Endothelial cell of umbilical vein (primary cell): ENCODE results near the gene SMAD7. TPM values are rescaled to one million over a fixed set of nuclear protein-coding genes. Genes with fewer than 3 reads are reported as not detected.

Source experiments
- BruUV-seq: library from RNA; stranded (reverse); fragments of 400-500 nt; replicated peaks from 2 replicates; lab custom pipeline; 2021; lab: Mats Ljungman, UMichigan
- CTCF ChIA-PET: fragments of 300-600, 350-600 bp; sonication (Branson Sonifier 250); formaldehyde crosslinking; loops from one replicate; lab custom pipeline; 2021; ENCODE audit warnings: antibody characterized with exemption, inconsistent platforms; lab: Charles Lee
- POLR2A ChIA-PET: fragments of 300-600, 350-600 bp; sonication (Branson Sonifier 250); formaldehyde crosslinking; loops from one replicate; lab custom pipeline; 2021; ENCODE audit warnings: antibody characterized with exemption, inconsistent platforms; lab: Charles Lee
- DNase-seq: peaks from one replicate; pipeline ENCODE4 v3.0.0-alpha.2; 2011; ENCODE audit warnings: low read depth, low spot score
- FAIRE-seq: peaks from 2 replicates; lab custom pipeline; 2011; peaks lifted over from hg19 to GRCh38; lab: Jason Lieb, UNC
- H2AFZ ChIP-seq: 2 replicates; pipeline ENCODE4 v1.6.0; 2012; ENCODE audit warnings: low read depth, low read length, control low read depth, inconsistent platforms
- H3K27ac ChIP-seq: 2 replicates; pipeline ENCODE4 v1.5.1; 2011; ENCODE audit warnings: low read depth, mild to moderate bottlenecking, control low read depth, low read length, moderate library complexity; ENCODE audit not compliant: insufficient read depth
- H3K27me3 ChIP-seq, 2 experiments: 2 replicates each; pipeline versions ENCODE4 v1.6.0 to v1.6.1; 2011; ENCODE audit warnings: low read length in 2 of 2, mixed read lengths in 1 of 2; ENCODE audit not compliant: control insufficient read depth in 2 of 2, insufficient read depth in 2 of 2
- H3K36me3 ChIP-seq, 2 experiments: 2 replicates in 1 of 2; 3 replicates in 1 of 2; pipeline ENCODE4 v1.5.1; 2011; ENCODE audit warnings: low read length in 2 of 2, mild to moderate bottlenecking in 1 of 2, moderate library complexity in 1 of 2; ENCODE audit not compliant: control insufficient read depth in 2 of 2, insufficient read depth in 2 of 2; ENCODE audit errors: extremely low read depth in 1 of 2
- H3K4me1 ChIP-seq: 3 replicates; pipeline ENCODE4 v1.5.1; 2011; ENCODE audit warnings: mild to moderate bottlenecking, low read length; ENCODE audit not compliant: control insufficient read depth, insufficient read depth; ENCODE audit errors: extremely low read depth
- H3K4me2 ChIP-seq: 2 replicates; pipeline ENCODE4 v1.6.1; 2011; ENCODE audit warnings: low read length, control low read depth, mixed read lengths; ENCODE audit not compliant: insufficient read depth
- H3K4me3 ChIP-seq, 3 experiments: fragments of 200-600 bp in 1 of 3; sonication (generic), shearing (Covaris generic) in 1 of 3; replicated peaks in 1 of 3; 2 replicates each; pipeline ENCODE4 v1.5.1; 2011 to 2016; ENCODE audit warnings: control low read depth in 3 of 3, low read length in 3 of 3, mild to moderate bottlenecking in 2 of 3, inconsistent platforms in 1 of 3, low read depth in 1 of 3, moderate library complexity in 1 of 3; ENCODE audit not compliant: insufficient read depth in 1 of 3
- H3K79me2 ChIP-seq: 2 replicates; pipeline ENCODE4 v1.6.0; 2012; ENCODE audit warnings: low read length, inconsistent platforms; ENCODE audit not compliant: control insufficient read depth, insufficient read depth
- H3K9ac ChIP-seq: replicated peaks from 2 replicates; pipeline ENCODE3; 2011; ENCODE audit warnings: low read length, control low read depth; ENCODE audit not compliant: insufficient read depth; ENCODE audit errors: extremely low read depth
- H3K9me1 ChIP-seq: replicated peaks from 3 replicates; pipeline ENCODE4 v1.6.0; 2011; ENCODE audit warnings: mild to moderate bottlenecking, low read length; ENCODE audit not compliant: control insufficient read depth, insufficient read depth; ENCODE audit errors: extremely low read depth
- H3K9me3 ChIP-seq: replicated peaks from 2 replicates; pipeline ENCODE4 v1.5.1; 2012; ENCODE audit warnings: low read length, inconsistent platforms; ENCODE audit not compliant: control insufficient read depth, insufficient read depth
- H4K20me1 ChIP-seq: replicated peaks from 2 replicates; pipeline ENCODE3; 2011; ENCODE audit warnings: mild to moderate bottlenecking, low read length; ENCODE audit not compliant: control insufficient read depth, insufficient read depth; ENCODE audit errors: extremely low read depth
- EZH2 ChIP-seq: IDR thresholded peaks from 2 replicates; pipeline ENCODE4 v1.6.1; 2012; ENCODE audit warnings: borderline replicate concordance, low read depth, mild to moderate bottlenecking, moderate library complexity, low read length, inconsistent platforms; ENCODE audit not compliant: severe bottlenecking
- FOS ChIP-seq: IDR thresholded peaks from 2 replicates; pipeline ENCODE4 v1.6.1; 2011; ENCODE audit warnings: mild to moderate bottlenecking, low read length, moderate library complexity, borderline replicate concordance; ENCODE audit not compliant: insufficient read depth
- GATA2 ChIP-seq: IDR thresholded peaks from 2 replicates; pipeline ENCODE4 v1.7.0; 2011; ENCODE audit warnings: low read depth, mild to moderate bottlenecking, moderate library complexity, mixed read lengths, low read length; ENCODE audit not compliant: insufficient read length, insufficient read depth
- JUN ChIP-seq: IDR thresholded peaks from 2 replicates; pipeline ENCODE4 v1.6.1; 2011; ENCODE audit warnings: borderline replicate concordance, low read depth; ENCODE audit not compliant: insufficient read length, insufficient read depth
- MAX ChIP-seq: IDR thresholded peaks from 2 replicates; pipeline ENCODE4 v1.6.1; 2011; ENCODE audit not compliant: insufficient read depth, insufficient read length
- MYC ChIP-seq: IDR thresholded peaks from one replicate; pipeline ENCODE4 v1.6.1; 2011; ENCODE audit warnings: mild to moderate bottlenecking, low read depth, low read length
- POLR2A ChIP-seq: IDR thresholded peaks from 2 replicates; pipeline ENCODE4 v1.6.1; 2012; ENCODE audit warnings: low read depth, mild to moderate bottlenecking, control low read depth, low read length
- POLR2AphosphoS5 ChIP-seq: IDR thresholded peaks from 2 replicates; pipeline ENCODE4 v1.6.1; 2012; ENCODE audit warnings: low read depth, mild to moderate bottlenecking, control low read depth, low read length, moderate library complexity; ENCODE audit not compliant: insufficient read depth
- dilution Hi-C: fragments of 300-500 bp; cut with MboI; formaldehyde crosslinking; loops from one replicate; pipeline ENCODE4 v1.15.0; 2019; ENCODE audit warnings: low sequenced_read_pairs; ENCODE audit not compliant: extremely low pct_ligation_motif_present
- intact Hi-C: fragments of 100-400 bp; cut with micrococcal nuclease; formaldehyde crosslinking; loops from one replicate; pipeline ENCODE4 v1.10.0; 2022
- polyA plus RNA-seq, 4 experiments: library from polyadenylated mRNA; depleted of rRNA in 3 of 4; stranded (reverse) in 3 of 4; unstranded in 1 of 4; fragments of >200 nt; gene quantifications; 2 replicates each; pipeline versions ENCODE4 v1.2.1 to v1.2.3, GENCODE V29; 2011 to 2012; ENCODE audit warnings: missing spikeins in 1 of 4
- total RNA-seq: library from RNA; stranded (reverse); gene quantifications from 2 replicates; pipeline ENCODE4 v1.2.3, GENCODE V29; 2021
- TF ChIP-seq, protein P1 (sequence below), 2 donors: IDR thresholded peaks; 1 replicate in 1 of 2; 2 replicates in 1 of 2; pipeline ENCODE4 v1.5.1; 2011; ENCODE audit warnings: low read length in 2 of 2, mild to moderate bottlenecking in 2 of 2, moderate library complexity in 2 of 2, control low read depth in 1 of 2, inconsistent platforms in 1 of 2, low read depth in 1 of 2; ENCODE audit not compliant: insufficient read depth in 1 of 2; ENCODE audit errors: extremely low read depth in 1 of 2

SMAD7 gene
- total and polyA plus RNA-seq, 2 donors (not counting 3 experiments of a cell fraction or from before 2014, with no cell fraction given): 3.6 to 8.0 TPM

- H3K4me2 ChIP-seq: no peak overlapping the region
- ChIA-PET CTCF (interaction anchor here (1.1 kb wide), 1 partner anchor 25 kb away, joined by 3 read pairs; no protein-coding TSS in a partner anchor), POLR2A (no interaction called here)
- no peak overlapping the region for H3K4me3 ChIP-seq
- dilution Hi-C loops (no loop called here), intact Hi-C loops (no loop called here)
- no peaks in the 10 kb centered on the region for H3K27me3 ChIP-seq
- no peaks in the 10 kb centered on the region for H4K20me1 ChIP-seq
- H3K27ac ChIP-seq: no peak overlapping the region
- FAIRE-seq (no peak), DNase-seq (no peak)
- H3K36me3 ChIP-seq: no peaks in the 10 kb centered on the region
- no peaks in the 10 kb centered on the region for H3K9me1 ChIP-seq
- no TSS peak for BruUV-seq
- TF ChIP-seq MYC (no peak), MAX (no peak), EZH2 (no peak), FOS (no peak), JUN (no peak), GATA2 (no peak), POLR2A (no peak), POLR2AphosphoS5 (no peak)
- TF ChIP-seq, protein P1, sequence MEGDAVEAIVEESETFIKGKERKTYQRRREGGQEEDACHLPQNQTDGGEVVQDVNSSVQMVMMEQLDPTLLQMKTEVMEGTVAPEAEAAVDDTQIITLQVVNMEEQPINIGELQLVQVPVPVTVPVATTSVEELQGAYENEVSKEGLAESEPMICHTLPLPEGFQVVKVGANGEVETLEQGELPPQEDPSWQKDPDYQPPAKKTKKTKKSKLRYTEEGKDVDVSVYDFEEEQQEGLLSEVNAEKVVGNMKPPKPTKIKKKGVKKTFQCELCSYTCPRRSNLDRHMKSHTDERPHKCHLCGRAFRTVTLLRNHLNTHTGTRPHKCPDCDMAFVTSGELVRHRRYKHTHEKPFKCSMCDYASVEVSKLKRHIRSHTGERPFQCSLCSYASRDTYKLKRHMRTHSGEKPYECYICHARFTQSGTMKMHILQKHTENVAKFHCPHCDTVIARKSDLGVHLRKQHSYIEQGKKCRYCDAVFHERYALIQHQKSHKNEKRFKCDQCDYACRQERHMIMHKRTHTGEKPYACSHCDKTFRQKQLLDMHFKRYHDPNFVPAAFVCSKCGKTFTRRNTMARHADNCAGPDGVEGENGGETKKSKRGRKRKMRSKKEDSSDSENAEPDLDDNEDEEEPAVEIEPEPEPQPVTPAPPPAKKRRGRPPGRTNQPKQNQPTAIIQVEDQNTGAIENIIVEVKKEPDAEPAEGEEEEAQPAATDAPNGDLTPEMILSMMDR (IDR thresholded peaks at IDR 0.05; ENCODE audit: extremely low read depth in 1 of 2, insufficient read depth in 1 of 2, low read depth in 1 of 2, low read length in 2 of 2): no peak
- H3K9ac ChIP-seq: no peak overlapping the region
- H3K4me1 ChIP-seq: peaks cover 5% of the 10 kb centered on the region
- H3K79me2 ChIP-seq: no peaks in the 10 kb centered on the region
- no peak overlapping the region for H2AFZ ChIP-seq
- no peaks in the 10 kb centered on the region for H3K9me3 ChIP-seq
These were observed 59.0 kb downstream of the SMAD7 start for GRCh38 chr18:48891721-48892120.
